Breast epithelium (tissue), 4 donors: ENCODE data around the gene SELP. TPM values are rescaled to one million over a fixed set of nuclear protein-coding genes. Genes with fewer than 3 reads are reported as not detected.

Source experiments
- DNase-seq, 2 donors: peaks; one replicate each; pipeline ENCODE4 v3.0.0-alpha.2; 2019; ENCODE audit warnings: low spot score in 2 of 2
- H3K27ac ChIP-seq, 2 donors: fragments of 200-600 bp; sonication (generic) in 1 of 2; one replicate each; pipeline ENCODE4 v1.5.1; 2016 to 2019; ENCODE audit warnings: mild to moderate bottlenecking in 1 of 2
- H3K27me3 ChIP-seq, 2 donors: fragments of 200-600 bp; sonication (generic) in 1 of 2; one replicate each; pipeline versions ENCODE4 v1.5.1 to v1.6.0; 2017 to 2019; ENCODE audit warnings: control low read depth in 1 of 2, mild to moderate bottlenecking in 1 of 2
- H3K36me3 ChIP-seq: fragments of 200-600 bp; one replicate; pipeline ENCODE4 v1.5.1; 2019
- H3K4me1 ChIP-seq, 2 donors: fragments of 200-600 bp; sonication (generic); one replicate each; pipeline ENCODE4 v1.5.1; 2016 to 2019; ENCODE audit warnings: control low read depth in 1 of 2
- H3K4me3 ChIP-seq, 3 donors: fragments of 200-600 bp; sonication (generic); 1 replicate in 2 of 3; 2 replicates in 1 of 3; pipeline ENCODE4 v1.5.1; 2016 to 2019; ENCODE audit warnings: mild to moderate bottlenecking in 3 of 3, moderate library complexity in 2 of 3
- H3K9me3 ChIP-seq, 2 donors: fragments of 200-600 bp; sonication (generic) in 1 of 2; one replicate each; pipeline ENCODE4 v1.5.1; 2016 to 2019; ENCODE audit warnings: control low read depth in 1 of 2
- CTCF ChIP-seq, 3 donors: fragments of 450-650 bp; IDR thresholded peaks; one replicate each; pipeline ENCODE4 v1.5.1; 2016 to 2017; ENCODE audit warnings: antibody characterized with exemption in 3 of 3, mild to moderate bottlenecking in 3 of 3, moderate library complexity in 3 of 3
- POLR2A ChIP-seq: fragments of 450-650 bp; IDR thresholded peaks from one replicate; pipeline ENCODE4 v1.6.1; 2016; ENCODE audit warnings: antibody characterized with exemption, mild to moderate bottlenecking, moderate library complexity
- POLR2AphosphoS5 ChIP-seq, 3 donors: sonication (generic); formaldehyde crosslinking; IDR thresholded peaks; one replicate each; pipeline ENCODE4 v1.6.1; 2017; ENCODE audit warnings: antibody characterized with exemption in 3 of 3
- intact Hi-C: fragments of 100-400 bp; cut with DNase I; formaldehyde crosslinking; loops from one replicate; pipeline ENCODE4 v1.15.1; 2023; ENCODE audit warnings: low total_unique reads
- total RNA-seq, 3 donors: library from RNA; depleted of rRNA; stranded (reverse); fragments of >200 nt; gene quantifications; one replicate each; pipeline ENCODE4 v1.1.0, GENCODE V29; 2016

The SELP gene
- total RNA-seq, 3 donors from 2014 or later: 5.4 to 13.1 (median 10.1) TPM

GRCh38 chr1:169615803-169616202 lies 14.1 kb downstream of the SELP start:
- Histone ChIP-seq H3K36me3 (no peaks in the 10 kb centered on the region), H3K4me3 (no peak overlapping the region), H3K27ac (no peak overlapping the region), H3K4me1 (no peaks in the 10 kb centered on the region), H3K27me3 (peaks cover 0 to 5% of the 10 kb centered on the region in 2 donors), H3K9me3 (no peaks in the 10 kb centered on the region)
- TF ChIP-seq POLR2AphosphoS5 (IDR thresholded peaks at IDR 0.05) (no peak), CTCF (IDR thresholded peaks at IDR 0.05) (no peak), POLR2A (no peak)
- intact Hi-C loops: no loop called here
- DNase-seq: no peak

GRCh38 chr1:169610858-169611257 lies 19.1 kb downstream of the SELP start:
- TF ChIP-seq CTCF (IDR thresholded peaks at IDR 0.05) (no peak), POLR2AphosphoS5 (IDR thresholded peaks at IDR 0.05) (no peak), POLR2A (no peak)
- H3K36me3 ChIP-seq: no peaks in the 10 kb centered on the region
- H3K27me3 ChIP-seq: peaks cover 0 to 5% of the 10 kb centered on the region in 2 donors
- no peaks in the 10 kb centered on the region for H3K4me1 ChIP-seq
- no peak overlapping the region for H3K4me3 ChIP-seq
- intact Hi-C loops: no loop called here
- no peak for DNase-seq
- H3K9me3 ChIP-seq: no peaks in the 10 kb centered on the region
- H3K27ac ChIP-seq: no peak overlapping the region

GRCh38 chr1:169610108-169610507 lies 19.8 kb downstream of the SELP start:
- Histone ChIP-seq H3K9me3 (no peaks in the 10 kb centered on the region), H3K36me3 (no peaks in the 10 kb centered on the region), H3K4me1 (no peaks in the 10 kb centered on the region), H3K4me3 (no peak overlapping the region), H3K27me3 (peaks cover 0 to 5% of the 10 kb centered on the region in 2 donors), H3K27ac (no peak overlapping the region)
- intact Hi-C loops: no loop called here
- TF ChIP-seq CTCF (IDR thresholded peaks at IDR 0.05) (no peak), POLR2AphosphoS5 (IDR thresholded peaks at IDR 0.05) (no peak), POLR2A (no peak)
- DNase-seq: no peak

GRCh38 chr1:169608226-169608625 lies 21.7 kb downstream of the SELP start:
- no peak for DNase-seq
- Histone ChIP-seq H3K4me3 (no peak overlapping the region), H3K36me3 (no peaks in the 10 kb centered on the region), H3K9me3 (no peaks in the 10 kb centered on the region), H3K27me3 (peaks cover 0 to 5% of the 10 kb centered on the region in 2 donors), H3K4me1 (no peaks in the 10 kb centered on the region), H3K27ac (no peak overlapping the region)
- TF ChIP-seq CTCF (IDR thresholded peaks at IDR 0.05): no peak
- no peak for TF ChIP-seq POLR2A
- no peak for TF ChIP-seq POLR2AphosphoS5 (IDR thresholded peaks at IDR 0.05)
- intact Hi-C loops: no loop called here

- TF ChIP-seq CTCF (IDR thresholded peaks at IDR 0.05) (no peak), POLR2AphosphoS5 (IDR thresholded peaks at IDR 0.05) (no peak), POLR2A (no peak)
- Histone ChIP-seq H3K4me3 (no peak overlapping the region), H3K4me1 (no peaks in the 10 kb centered on the region), H3K9me3 (no peaks in the 10 kb centered on the region), H3K36me3 (no peaks in the 10 kb centered on the region), H3K27me3 (no peaks in the 10 kb centered on the region), H3K27ac (no peak overlapping the region)
- intact Hi-C loops: no loop called here
- DNase-seq: no peak
Observed at GRCh38 chr1:169604781-169605560, 25.0 kb downstream of the SELP start.
